OCI-LY1 (cell line): ENCODE results near the gene TMEFF2.

Experiments used
- H2AFZ ChIP-seq: fragments of 200-600 bp; sonication (generic), shearing (Covaris generic); 2 replicates; pipeline ENCODE4 v1.6.0; 2014; ENCODE audit warnings: antibody characterized with exemption, mild to moderate bottlenecking, low read length
- H3F3A ChIP-seq: fragments of 200-600 bp; sonication (generic), shearing (Covaris generic); 2 replicates; pipeline ENCODE4 v1.6.0; 2014; ENCODE audit warnings: mild to moderate bottlenecking, antibody characterized with exemption, low read length, moderate library complexity; ENCODE audit not compliant: insufficient read depth
- H3K27ac ChIP-seq: fragments of 200-600 bp; sonication (generic); 2 replicates; pipeline ENCODE4 v1.5.1; 2014; ENCODE audit warnings: low read length, mixed run types, mild to moderate bottlenecking, low read depth; ENCODE audit not compliant: poor library complexity, severe bottlenecking
- H3K27me3 ChIP-seq: fragments of 200-600 bp; sonication (generic); 2 replicates; pipeline ENCODE4 v1.6.0; 2014; ENCODE audit warnings: antibody characterized with exemption, mild to moderate bottlenecking, low read length, moderate library complexity; ENCODE audit not compliant: insufficient read depth
- H3K36me3 ChIP-seq: fragments of 200-600 bp; sonication (generic); 2 replicates; pipeline ENCODE4 v1.6.1; 2014; ENCODE audit warnings: mild to moderate bottlenecking, antibody characterized with exemption, low read length, moderate library complexity, mixed read lengths; ENCODE audit not compliant: insufficient read depth
- H3K4me1 ChIP-seq: fragments of 200-600 bp; sonication (generic); 2 replicates; pipeline ENCODE4 v1.5.1; 2014; ENCODE audit warnings: mild to moderate bottlenecking, low read length, moderate library complexity; ENCODE audit not compliant: insufficient read depth, severe bottlenecking
- H3K4me2 ChIP-seq: fragments of 200-600 bp; sonication (generic), shearing (Covaris generic); 2 replicates; pipeline ENCODE4 v1.6.1; 2014; ENCODE audit warnings: low read length
- H3K4me3 ChIP-seq: fragments of 200-600 bp; sonication (generic); 2 replicates; pipeline ENCODE4 v1.5.1; 2014; ENCODE audit warnings: low read length, low read depth, mild to moderate bottlenecking, mixed read lengths; ENCODE audit not compliant: poor library complexity, severe bottlenecking
- H3K79me2 ChIP-seq: fragments of 200-600 bp; shearing (Covaris generic); 2 replicates; pipeline ENCODE4 v1.6.1; 2016; ENCODE audit warnings: mixed run types, low read length, mixed read lengths; ENCODE audit not compliant: insufficient read depth
- H3K9ac ChIP-seq: fragments of 200-600 bp; sonication (generic), shearing (Covaris generic); 2 replicates; pipeline ENCODE4 v1.6.1; 2014; ENCODE audit warnings: mild to moderate bottlenecking, low read length, mixed read lengths
- H3K9me2 ChIP-seq: fragments of 200-600 bp; sonication (generic), shearing (Covaris generic); 2 replicates; pipeline ENCODE4 v1.6.1; 2014; ENCODE audit warnings: low read depth, mild to moderate bottlenecking, low read length, mixed read lengths
- H3K9me3 ChIP-seq: fragments of 200-600 bp; shearing (Covaris generic); 2 replicates; pipeline ENCODE4 v1.6.1; 2014; ENCODE audit warnings: low read length, mixed read lengths
- H4K20me1 ChIP-seq: fragments of 200-600 bp; sonication (generic), shearing (Covaris generic); 2 replicates; pipeline ENCODE4 v1.6.0; 2016; ENCODE audit warnings: mild to moderate bottlenecking, low read length; ENCODE audit not compliant: insufficient read depth
- CTCF ChIP-seq: fragments of 200-600 bp; sonication (generic), shearing (Covaris generic); IDR thresholded peaks from 2 replicates; pipeline ENCODE4 v1.5.1; 2017; ENCODE audit warnings: mild to moderate bottlenecking, antibody characterized with exemption, low read length, moderate library complexity, mixed read lengths
- EZH2 ChIP-seq: fragments of 200-600 bp; sonication (generic), shearing (Covaris generic); IDR thresholded peaks from 2 replicates; pipeline ENCODE4 v1.8.0; 2017; ENCODE audit warnings: borderline replicate concordance, mixed run types, mild to moderate bottlenecking, antibody characterized with exemption, low read length, moderate library complexity, mixed read lengths

The TMEFF2 gene

GRCh38 chr2:191917967-191918651 lies 276.6 kb downstream of the TMEFF2 start:
- Histone ChIP-seq H3K9me3 (no peaks in the 10 kb centered on the region), H3K36me3 (no peaks in the 10 kb centered on the region), H3K9me2 (no peaks in the 10 kb centered on the region), H3K27me3 (no peaks in the 10 kb centered on the region), H3F3A (no peaks in the 10 kb centered on the region), H2AFZ (no peak overlapping the region), H3K27ac (no peak overlapping the region), H3K9ac (no peak overlapping the region), H3K4me3 (no peak overlapping the region), H4K20me1 (no peaks in the 10 kb centered on the region), H3K79me2 (no peaks in the 10 kb centered on the region), H3K4me1 (no peaks in the 10 kb centered on the region), H3K4me2 (no peak overlapping the region)
- TF ChIP-seq CTCF, result no peak
- TF ChIP-seq EZH2, result no peak

- Histone ChIP-seq H3K4me1 (no peaks in the 10 kb centered on the region), H3K4me2 (no peak overlapping the region), H3K4me3 (no peak overlapping the region), H3K9me3 (no peaks in the 10 kb centered on the region), H3F3A (no peaks in the 10 kb centered on the region), H3K79me2 (no peaks in the 10 kb centered on the region), H3K9ac (no peak overlapping the region), H3K27ac (no peak overlapping the region), H3K27me3 (no peaks in the 10 kb centered on the region), H2AFZ (no peak overlapping the region), H4K20me1 (no peaks in the 10 kb centered on the region), H3K36me3 (no peaks in the 10 kb centered on the region), H3K9me2 (no peaks in the 10 kb centered on the region)
- TF ChIP-seq EZH2 (no peak), CTCF (no peak)
Observed at GRCh38 chr2:191917430-191917881, 277.3 kb downstream of the TMEFF2 start.

- Histone ChIP-seq H2AFZ (no peak overlapping the region), H3K27me3 (no peaks in the 10 kb centered on the region), H3K9me3 (no peaks in the 10 kb centered on the region), H3K9me2 (no peaks in the 10 kb centered on the region), H4K20me1 (no peaks in the 10 kb centered on the region), H3K79me2 (no peaks in the 10 kb centered on the region), H3K4me1 (no peaks in the 10 kb centered on the region), H3F3A (no peaks in the 10 kb centered on the region), H3K4me3 (no peak overlapping the region), H3K9ac (no peak overlapping the region), H3K36me3 (no peaks in the 10 kb centered on the region), H3K27ac (no peak overlapping the region), H3K4me2 (no peak overlapping the region)
- no peak for TF ChIP-seq EZH2
Observed at GRCh38 chr2:191916826-191917225, 277.9 kb downstream of the TMEFF2 start.

- TF ChIP-seq EZH2, result no peak
- no peak for TF ChIP-seq CTCF
- no peak overlapping the region for H3K27ac ChIP-seq
- H3K9me3 ChIP-seq, result no peaks in the 10 kb centered on the region
- H4K20me1 ChIP-seq, result no peaks in the 10 kb centered on the region
- H3K36me3 ChIP-seq, result no peaks in the 10 kb centered on the region
- H3K27me3 ChIP-seq, result no peaks in the 10 kb centered on the region
- no peaks in the 10 kb centered on the region for H3K4me1 ChIP-seq
- H3F3A ChIP-seq, result no peaks in the 10 kb centered on the region
- H3K9ac ChIP-seq, result no peak overlapping the region
- H3K4me3 ChIP-seq, result no peak overlapping the region
- no peak overlapping the region for H2AFZ ChIP-seq
- no peak overlapping the region for H3K4me2 ChIP-seq
- no peaks in the 10 kb centered on the region for H3K9me2 ChIP-seq
- no peaks in the 10 kb centered on the region for H3K79me2 ChIP-seq
Observed at GRCh38 chr2:191915750-191916149, 279.0 kb downstream of the TMEFF2 start.
